Measurements from ENCODE around the gene MICU2. TPM values are rescaled to one million over a fixed set of nuclear protein-coding genes. Genes with fewer than 3 reads are reported as not detected.

The MICU2 gene
- total and polyA plus RNA-seq, 8 donors, result 20.9 to 110 (median 45.5) TPM

GRCh38 chr13:21516805-21517204 is 87.2 kb downstream of the MICU2 start:
- no peaks in the 10 kb centered on the region for H3K27me3 ChIP-seq
- H3K4me1 ChIP-seq, result peaks cover 0 to 5% (median 2%) of the 10 kb centered on the region in 4 donors
- H3K36me3 ChIP-seq, result peaks cover 0 to 52% (median 43%) of the 10 kb centered on the region in 4 donors
- intact Hi-C loops (cut with DNase I; ENCODE audit: low total_unique reads), result no loop called here
- no peaks in the 10 kb centered on the region for H3K9me3 ChIP-seq
- no peak for TF ChIP-seq CTCF (IDR thresholded peaks at IDR 0.05)
- TF ChIP-seq EP300 (IDR thresholded peaks at IDR 0.05), result no peak
- no peak for TF ChIP-seq POLR2AphosphoS5 (IDR thresholded peaks at IDR 0.05)
- no peak for TF ChIP-seq POLR2A (IDR thresholded peaks at IDR 0.05)
- DNase-seq, result no peak
- no peak overlapping the region for H3K27ac ChIP-seq
- no peak overlapping the region for H3K4me3 ChIP-seq
- WGBS, 5 donors, result 68 to 84% (median 77%) methylated on average over 2 of the region's 2 CpGs

- intact Hi-C loops (cut with DNase I; ENCODE audit: low total_unique reads), result no loop called here
- Histone ChIP-seq H3K4me3 (no peak overlapping the region), H3K27ac (no peak overlapping the region), H3K36me3 (peaks cover 11 to 65% (median 55%) of the 10 kb centered on the region in 4 donors), H3K4me1 (no peaks in the 10 kb centered on the region), H3K9me3 (no peaks in the 10 kb centered on the region), H3K27me3 (no peaks in the 10 kb centered on the region)
- TF ChIP-seq CTCF (IDR thresholded peaks at IDR 0.05) (no peak), POLR2AphosphoS5 (IDR thresholded peaks at IDR 0.05) (no peak), EP300 (IDR thresholded peaks at IDR 0.05) (no peak), POLR2A (IDR thresholded peaks at IDR 0.05) (no peak)
- 57 to 73% (median 64%) methylated on average over 4 of the region's 4 CpGs for WGBS, 5 donors
- DNase-seq, result no peak
These were observed 92.1 kb downstream of the MICU2 start for GRCh38 chr13:21511849-21512248.

- no peak for DNase-seq
- Histone ChIP-seq H3K4me1 (no peaks in the 10 kb centered on the region), H3K27me3 (no peaks in the 10 kb centered on the region), H3K4me3 (no peak overlapping the region), H3K27ac (no peak overlapping the region), H3K9me3 (no peaks in the 10 kb centered on the region), H3K36me3 (peaks cover 10 to 68% (median 46%) of the 10 kb centered on the region in 4 donors)
- intact Hi-C loops (cut with DNase I; ENCODE audit: low total_unique reads), result no loop called here
- no peak for TF ChIP-seq POLR2A (IDR thresholded peaks at IDR 0.05)
- TF ChIP-seq POLR2AphosphoS5 (IDR thresholded peaks at IDR 0.05), result no peak
- no peak for TF ChIP-seq CTCF (IDR thresholded peaks at IDR 0.05)
- WGBS, 5 donors, result 93 to 99% (median 96%) methylated on average over 3 of the region's 3 CpGs
These were observed 99.6 kb downstream of the MICU2 start for GRCh38 chr13:21504379-21504778.

- WGBS, 5 donors, result 96 to 97% (median 97%) methylated on average over 3 of the region's 3 CpGs
- H3K36me3 ChIP-seq, result peaks cover 0 to 66% (median 49%) of the 10 kb centered on the region in 4 donors
These were observed 102.3 kb downstream of the MICU2 start for GRCh38 chr13:21501686-21502085.

More at GRCh38 chr13:21501686-21502085, 102.3 kb downstream of the MICU2 start:
- Histone ChIP-seq H3K27me3 (no peaks in the 10 kb centered on the region), H3K27ac (no peak overlapping the region), H3K4me3 (no peak overlapping the region), H3K9me3 (no peaks in the 10 kb centered on the region), H3K4me1 (no peaks in the 10 kb centered on the region)
- no peak for DNase-seq
- TF ChIP-seq CTCF (IDR thresholded peaks at IDR 0.05) (no peak), POLR2A (IDR thresholded peaks at IDR 0.05) (no peak), EP300 (IDR thresholded peaks at IDR 0.05) (no peak), POLR2AphosphoS5 (IDR thresholded peaks at IDR 0.05) (no peak)
- intact Hi-C loops (cut with DNase I; ENCODE audit: low total_unique reads), result no loop called here
